AML-193 (cell line): Measurements from ENCODE around the gene RND3.

Experiments
- DNase-seq, 2 experiments: peaks; one replicate each; lab custom pipeline; 2025; lab: John Stamatoyannopoulos, UW

RND3 gene

DNA sequence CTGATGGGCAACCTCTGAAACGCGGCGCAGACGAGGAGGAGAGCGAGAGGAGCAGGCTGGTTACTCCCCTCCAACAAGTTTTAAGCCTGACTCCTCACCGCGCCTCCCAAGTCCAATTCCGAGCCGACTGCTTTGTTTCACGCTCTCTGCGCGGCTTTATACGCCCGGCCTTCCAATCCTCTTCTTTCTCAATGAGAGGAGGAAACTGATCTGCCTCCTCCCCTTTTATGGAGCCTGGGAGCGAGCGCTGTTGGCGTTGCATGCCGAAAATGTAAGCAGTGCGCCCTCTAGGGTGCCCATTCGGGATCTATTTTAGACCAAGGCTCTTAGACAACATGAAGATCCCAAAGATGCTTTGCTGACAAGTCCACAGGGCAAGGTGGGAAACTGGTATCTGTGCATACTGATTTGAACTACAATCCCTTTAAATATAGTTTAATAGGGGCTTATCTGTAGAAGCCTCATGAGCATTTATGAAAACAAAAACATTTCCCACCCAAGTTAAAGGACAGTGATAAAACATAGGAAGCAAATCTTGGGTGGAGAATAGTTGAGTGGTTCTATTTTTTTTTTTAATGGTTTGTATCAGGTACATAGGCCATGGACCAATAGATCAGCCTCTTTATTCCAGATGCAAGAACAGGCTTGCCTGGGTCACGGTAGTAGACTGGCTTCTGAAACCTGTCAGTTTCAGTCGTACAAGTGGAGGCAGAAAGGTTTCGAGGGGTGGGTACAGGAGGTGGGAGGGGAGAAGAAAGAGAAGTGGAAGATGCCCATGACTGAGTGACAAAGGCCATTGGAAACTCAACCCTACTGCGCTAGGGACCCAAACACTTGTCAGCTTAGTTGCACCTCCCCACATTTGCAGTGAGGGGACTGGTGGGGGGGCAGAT is at the start of gene RND3:
RND3 (minus strand) TSS at position 131 of the 893 bp plus-strand sequence. CDS start 250 bp downstream, outside the sequence.
- no peak for DNase-seq

DNA sequence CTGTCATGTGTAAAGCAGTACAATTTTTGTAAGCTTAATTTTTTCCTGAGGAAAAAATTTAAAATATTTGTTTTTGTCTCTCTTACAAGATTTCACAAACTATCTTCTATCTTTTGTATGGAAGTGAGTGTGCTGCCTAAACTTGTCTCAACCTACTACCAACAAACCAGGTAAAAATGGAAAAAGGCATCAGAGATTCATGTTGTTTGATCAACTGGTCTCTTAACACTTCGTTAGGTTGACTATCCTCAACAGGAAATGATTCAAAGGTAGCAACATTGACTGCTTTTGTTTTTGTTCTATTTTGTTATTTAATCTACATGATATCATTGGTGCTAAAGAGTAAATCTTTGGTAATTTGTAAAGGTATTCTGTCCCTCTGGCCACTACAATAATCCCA is 47.7 kb upstream of the RND3 start:
- DNase-seq, result no peak

GRCh38 chr2:150532879-150533278 is 45.4 kb upstream of the RND3 start:
- no peak for DNase-seq

DNA sequence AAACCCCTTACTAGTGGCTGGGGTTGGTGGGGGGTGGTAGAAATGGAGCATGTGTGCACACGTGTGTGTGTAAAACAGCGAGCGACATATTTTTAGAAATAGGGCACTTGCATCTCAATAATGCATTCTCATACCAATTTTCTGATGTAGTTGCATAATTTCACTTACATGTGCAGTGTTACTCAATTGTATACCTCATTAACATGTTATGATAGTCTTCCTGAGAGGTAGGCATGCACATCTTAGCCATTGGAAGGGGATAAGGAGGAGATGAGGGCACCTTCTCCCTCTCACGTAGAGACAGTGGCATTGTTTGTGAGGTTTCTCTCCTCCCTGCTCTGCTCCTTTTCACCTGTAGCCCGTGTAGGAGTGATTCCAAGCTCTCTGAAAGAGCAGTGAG is 44.6 kb upstream of the RND3 start:
- DNase-seq, result no peak

- no peak for DNase-seq
Observed at GRCh38 chr2:150531591-150531990, 44.1 kb upstream of the RND3 start.

DNA sequence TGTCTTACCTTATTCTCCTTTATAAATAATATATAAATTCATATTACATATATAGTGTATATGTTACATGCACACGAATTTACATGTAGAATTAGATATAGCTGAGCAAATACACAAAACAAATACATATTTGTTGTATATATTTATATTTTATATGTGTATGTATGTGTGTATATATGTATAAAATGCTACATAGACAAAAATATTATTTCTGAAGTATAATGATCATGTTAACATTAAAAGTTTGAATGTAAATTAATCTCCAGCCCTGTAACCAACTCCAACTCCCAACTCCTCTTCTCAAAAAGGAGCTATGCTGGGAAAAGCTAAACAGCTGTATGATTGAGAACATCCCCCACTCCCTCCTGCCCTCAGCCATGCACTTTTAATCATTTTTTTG is 42.7 kb upstream of the RND3 start:
- DNase-seq, result no peak

- no peak for DNase-seq
Observed at GRCh38 chr2:150528861-150529801, 41.7 kb upstream of the RND3 start.

DNA sequence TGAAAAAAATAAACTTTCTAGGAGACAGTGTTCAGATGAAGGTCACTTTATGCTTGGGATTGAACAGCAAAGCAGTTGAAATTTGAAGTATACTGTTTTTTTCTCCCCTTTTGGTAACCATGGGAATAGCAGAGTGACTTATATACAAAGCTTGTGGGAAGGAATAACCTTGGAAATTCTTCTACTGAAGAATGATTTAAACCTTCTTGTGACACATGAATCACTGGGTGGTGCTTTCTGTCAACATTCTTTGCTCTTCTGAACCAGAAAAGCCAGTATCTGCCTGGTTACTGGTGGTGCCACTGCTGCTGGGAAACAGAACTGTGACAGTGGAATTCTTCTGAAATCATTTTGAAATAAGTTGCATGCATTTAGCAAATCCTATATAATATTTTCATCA is 39.4 kb upstream of the RND3 start:
- DNase-seq, result no peak

- no peak for DNase-seq
Observed at GRCh38 chr2:150526006-150526405, 38.5 kb upstream of the RND3 start.

DNA sequence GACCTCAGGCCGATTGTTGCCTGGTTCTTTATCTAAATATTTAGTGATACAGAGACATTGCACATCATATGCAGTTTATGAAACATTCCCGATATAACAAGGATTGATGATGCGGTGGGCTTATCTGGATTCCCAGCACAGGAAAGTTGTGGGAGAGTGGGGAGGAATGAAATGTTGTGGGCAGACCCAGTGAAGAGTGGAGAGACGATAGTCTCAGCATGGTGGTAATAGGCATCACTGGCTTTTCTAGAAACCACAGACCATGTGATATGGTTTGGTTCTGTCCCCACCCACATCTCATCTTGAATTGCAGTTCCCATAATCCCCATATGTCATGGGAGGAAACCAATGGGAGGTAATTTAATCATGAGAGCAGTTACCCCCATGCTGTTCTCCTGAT is 34.8 kb upstream of the RND3 start:
- DNase-seq, result no peak

GRCh38 chr2:150520887-150521664 is 33.6 kb upstream of the RND3 start:
- DNase-seq, result no peak

DNA sequence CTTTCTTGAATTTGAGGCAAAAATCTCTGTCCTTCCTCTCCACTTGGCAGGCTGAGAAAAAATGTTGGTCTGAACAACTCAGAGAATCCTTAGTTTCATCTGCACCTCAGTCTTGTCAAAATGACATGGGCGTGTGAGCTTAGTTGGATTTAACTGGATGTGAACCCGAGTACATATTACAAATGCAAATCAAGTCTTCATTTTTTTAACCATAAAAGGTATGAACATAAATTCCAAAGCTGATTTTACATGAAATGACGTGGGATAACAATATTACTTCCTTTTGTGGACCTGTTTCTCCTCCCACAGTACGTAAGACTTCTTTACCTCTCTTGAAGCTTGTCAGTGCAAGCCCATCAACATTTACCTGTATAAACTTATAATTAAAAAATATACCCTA is 32.6 kb upstream of the RND3 start:
- no peak for DNase-seq

GRCh38 chr2:150517951-150518680 is 30.6 kb upstream of the RND3 start:
- no peak for DNase-seq

GRCh38 chr2:150513647-150514046 is 26.2 kb upstream of the RND3 start:
- DNase-seq, result no peak

- DNase-seq, result no peak
Observed at GRCh38 chr2:150508497-150509137, 21.1 kb upstream of the RND3 start.

- DNase-seq, result no peak
Observed at GRCh38 chr2:150507071-150507470, 19.6 kb upstream of the RND3 start.

GRCh38 chr2:150505178-150505577 is 17.7 kb upstream of the RND3 start:
- DNase-seq, result no peak

GRCh38 chr2:150495993-150496627 is 8.6 kb upstream of the RND3 start:
- no peak for DNase-seq

GRCh38 chr2:150495001-150495400 is 7.5 kb upstream of the RND3 start:
- no peak for DNase-seq

- DNase-seq, result no peak
Observed at GRCh38 chr2:150494234-150494945, 6.9 kb upstream of the RND3 start.
